Stimulated activated CD8-positive, alpha-beta memory T cell treated with anti-CD3 and anti-CD28 coated beads, Interleukin-15, amount 100 ng/mL, for 1 hour (primary cell): ENCODE results near the gene EIF4E1B.

Source experiments
- DNase-seq: peaks from one replicate; pipeline ENCODE4 v3.0.0-alpha.2; 2020; ENCODE audit warnings: low read depth

Gene EIF4E1B

DNA sequence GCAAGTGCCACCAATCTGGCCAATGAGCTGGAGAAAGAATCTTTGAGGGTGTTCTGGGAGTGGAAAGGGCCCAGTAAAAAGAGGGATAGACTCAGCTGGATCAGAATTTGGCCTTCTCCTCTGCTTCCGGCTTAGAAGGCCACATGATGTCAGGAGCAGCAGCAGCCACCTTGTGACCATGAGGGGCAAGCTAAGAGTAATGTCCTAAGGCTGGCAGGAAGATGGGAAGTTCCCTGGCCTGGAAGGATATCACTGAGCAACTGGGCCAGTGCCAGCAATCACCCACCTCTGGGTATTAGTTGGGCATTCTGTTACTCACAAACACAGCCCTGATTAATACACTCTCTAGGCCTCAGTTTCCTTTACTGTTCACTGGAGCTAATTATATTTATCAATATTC, 61.0 kb downstream of the EIF4E1B start:
- DNase-seq, result no peak

DNA sequence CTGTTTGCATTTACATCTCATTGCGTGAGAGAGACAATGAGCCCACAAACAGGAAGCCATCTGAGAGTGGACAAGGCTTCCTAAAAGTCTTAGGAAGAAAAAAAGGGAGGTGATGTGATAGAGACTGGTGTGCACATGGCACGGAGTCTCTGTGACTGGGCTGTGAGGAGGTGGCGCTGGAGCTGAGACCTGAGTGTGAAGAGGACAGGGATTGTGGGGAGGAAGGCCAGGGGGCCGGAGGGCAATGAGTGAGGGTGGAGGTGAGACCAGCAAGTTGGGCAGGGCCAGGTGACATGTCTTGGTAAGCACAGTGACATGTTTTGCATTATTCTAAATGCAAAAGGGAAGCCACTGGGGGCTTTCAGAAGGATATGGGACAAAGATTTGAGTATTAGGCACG, 61.9 kb downstream of the EIF4E1B start:
- DNase-seq, result no peak

DNA sequence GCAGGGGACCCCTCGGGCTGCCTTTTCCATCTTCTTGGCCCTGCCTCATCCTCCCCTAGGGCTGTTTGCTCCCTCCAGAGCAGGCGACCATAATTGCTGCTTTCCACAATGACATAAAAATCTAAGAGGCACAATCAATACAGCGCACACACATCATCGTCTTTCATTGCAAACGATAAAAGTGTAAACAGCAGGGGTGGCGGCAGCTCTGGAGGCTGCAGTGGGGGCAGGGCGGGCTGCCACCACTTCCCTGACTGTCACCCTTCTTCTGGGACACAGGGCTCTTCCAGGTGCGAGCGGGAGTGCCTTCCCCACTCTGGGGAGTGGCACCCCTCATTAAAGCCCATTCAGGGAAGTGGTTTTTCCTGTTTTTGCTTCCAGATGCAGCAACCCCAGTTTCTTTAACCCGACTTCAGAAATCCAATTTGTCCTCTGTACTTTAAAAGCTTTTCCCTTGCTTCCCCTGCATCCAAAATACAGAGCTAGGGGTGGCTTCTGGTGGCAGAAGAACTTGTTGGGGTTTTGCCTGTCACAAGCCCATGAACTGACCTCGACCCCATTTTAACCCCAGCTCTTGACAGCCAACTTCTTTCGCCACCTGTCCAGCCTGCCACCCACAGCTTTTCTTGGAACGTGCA, 62.5 kb downstream of the EIF4E1B start:
- no peak for DNase-seq

- no peak for DNase-seq
These were observed 63.0 kb downstream of the EIF4E1B start for GRCh38 chr5:176693477-176693851.

DNA sequence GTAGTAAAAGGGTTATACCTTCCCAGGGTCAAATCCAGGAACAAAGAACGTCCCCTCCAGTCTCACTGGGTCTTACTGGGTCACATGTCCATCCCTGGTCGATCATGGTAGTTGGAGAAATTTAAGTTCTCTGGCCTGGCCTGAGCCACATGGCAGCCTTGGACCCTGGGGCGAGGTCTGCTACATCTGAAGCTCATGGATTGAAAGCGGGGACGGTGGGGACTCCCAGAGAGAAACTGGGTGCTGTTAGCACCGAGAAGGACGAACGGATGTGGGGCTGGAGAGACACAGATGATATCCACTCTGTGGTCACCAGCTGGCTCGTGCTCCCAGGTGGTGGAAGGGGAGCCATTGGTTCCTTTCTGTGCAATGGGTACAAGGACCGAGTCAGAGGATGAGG, 63.7 kb downstream of the EIF4E1B start:
- DNase-seq, result no peak

DNA sequence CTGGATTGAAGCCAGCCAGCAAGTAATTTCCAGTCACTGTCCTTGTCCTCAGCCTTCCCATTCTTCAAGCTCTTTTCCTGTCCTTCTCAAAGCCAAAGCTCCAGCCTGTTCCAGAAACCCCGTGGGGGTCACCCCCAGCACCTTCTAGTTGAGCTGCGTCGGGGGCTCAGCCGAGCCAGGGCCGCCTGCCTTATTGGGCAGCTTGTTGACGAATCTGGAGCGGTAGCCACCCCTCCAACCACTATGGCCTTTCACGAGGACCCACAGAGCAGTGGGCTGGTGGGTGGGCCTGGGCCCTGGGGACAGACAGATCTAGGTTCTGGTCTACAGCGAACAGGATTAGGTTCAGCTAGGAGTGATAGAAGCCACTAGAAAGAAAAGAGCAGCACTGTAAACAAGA, 64.2 kb downstream of the EIF4E1B start:
- no peak for DNase-seq

- no peak for DNase-seq
These were observed 64.6 kb downstream of the EIF4E1B start for GRCh38 chr5:176695073-176695472.
